ENCODE results near the gene SCARB1.

SCARB1 gene

DNA sequence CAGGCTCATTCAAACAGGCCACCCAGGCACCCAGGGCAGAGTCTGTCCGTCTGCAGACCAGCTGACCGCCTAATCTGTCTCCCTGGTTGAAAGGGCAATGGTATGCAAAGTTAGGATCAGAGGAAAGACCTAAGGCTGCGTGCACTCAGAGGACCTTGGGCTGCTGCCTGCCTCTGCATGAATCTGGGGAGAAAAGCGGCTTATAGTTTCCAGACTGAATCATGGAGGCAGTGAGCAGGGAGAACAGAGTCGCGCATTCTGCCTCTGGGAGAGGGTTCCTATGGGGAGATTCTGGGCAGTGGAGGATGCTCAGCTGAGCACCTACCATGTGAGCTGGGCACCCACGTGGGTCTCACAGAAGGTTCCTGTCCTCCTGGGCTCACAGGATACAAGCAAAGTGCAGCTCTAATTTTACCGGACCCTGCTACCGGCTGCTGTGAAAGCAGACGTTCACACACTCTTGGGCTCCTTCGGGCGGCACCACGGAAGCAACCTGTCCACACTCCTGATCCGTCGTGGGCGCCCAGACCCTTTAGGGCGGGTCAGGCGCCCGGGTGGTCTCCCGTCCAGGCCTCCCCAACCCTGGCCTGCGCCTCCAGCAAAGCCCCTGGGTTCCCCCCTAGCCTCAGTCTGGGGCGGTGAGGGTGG is 772 bp downstream of the SCARB1 start:
- DNase-seq (ENCODE audit: low read depth in 1 of 2, low spot score in 1 of 2), result no peak

- DNase-seq (ENCODE audit: low read depth in 1 of 2, low spot score in 1 of 2), result no peak
Observed at GRCh38 chr12:124861898-124862676, 1.6 kb downstream of the SCARB1 start.

- DNase-seq (ENCODE audit: low read depth in 1 of 2, low spot score in 1 of 2), result no peak
Observed at GRCh38 chr12:124861492-124861891, 2.2 kb downstream of the SCARB1 start.

DNA sequence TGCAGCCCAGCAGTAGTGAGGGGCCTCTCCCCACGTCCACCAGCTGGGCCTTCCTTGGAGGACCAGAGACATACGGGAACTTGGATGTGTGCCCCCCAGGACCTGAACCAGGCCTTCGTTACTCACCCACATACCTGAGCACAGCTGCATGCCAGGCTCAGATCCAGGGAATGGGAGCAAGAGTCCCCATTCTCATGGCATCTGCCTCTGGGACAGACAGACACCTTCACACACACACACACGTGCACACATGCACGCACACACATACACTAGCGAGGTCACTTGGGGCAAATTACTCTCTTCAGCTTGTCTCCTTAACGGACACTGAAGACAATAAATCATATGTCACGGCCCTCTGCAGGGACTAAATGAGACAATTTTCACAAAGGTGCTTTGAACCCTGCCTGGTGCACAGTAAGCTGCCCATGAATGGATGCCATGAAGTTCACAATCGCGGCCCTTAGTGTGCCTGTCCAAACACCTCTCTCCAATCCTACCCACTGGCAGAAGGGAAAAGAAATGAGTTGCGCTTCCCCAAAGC is 5.7 kb downstream of the SCARB1 start:
- no peak for DNase-seq (ENCODE audit: low read depth in 1 of 2, low spot score in 1 of 2)

- no peak for DNase-seq (ENCODE audit: low read depth in 1 of 2, low spot score in 1 of 2)
Observed at GRCh38 chr12:124856842-124857178, 6.9 kb downstream of the SCARB1 start.

- DNase-seq (ENCODE audit: low read depth in 1 of 2, low spot score in 1 of 2), result no peak
Observed at GRCh38 chr12:124856132-124856841, 7.4 kb downstream of the SCARB1 start.

- DNase-seq (ENCODE audit: low read depth in 1 of 2, low spot score in 1 of 2), result no peak
Observed at GRCh38 chr12:124855275-124855957, 8.2 kb downstream of the SCARB1 start.

GRCh38 chr12:124854637-124855184 is 9.0 kb downstream of the SCARB1 start:
- no peak for DNase-seq (ENCODE audit: low read depth in 1 of 2, low spot score in 1 of 2)

DNA sequence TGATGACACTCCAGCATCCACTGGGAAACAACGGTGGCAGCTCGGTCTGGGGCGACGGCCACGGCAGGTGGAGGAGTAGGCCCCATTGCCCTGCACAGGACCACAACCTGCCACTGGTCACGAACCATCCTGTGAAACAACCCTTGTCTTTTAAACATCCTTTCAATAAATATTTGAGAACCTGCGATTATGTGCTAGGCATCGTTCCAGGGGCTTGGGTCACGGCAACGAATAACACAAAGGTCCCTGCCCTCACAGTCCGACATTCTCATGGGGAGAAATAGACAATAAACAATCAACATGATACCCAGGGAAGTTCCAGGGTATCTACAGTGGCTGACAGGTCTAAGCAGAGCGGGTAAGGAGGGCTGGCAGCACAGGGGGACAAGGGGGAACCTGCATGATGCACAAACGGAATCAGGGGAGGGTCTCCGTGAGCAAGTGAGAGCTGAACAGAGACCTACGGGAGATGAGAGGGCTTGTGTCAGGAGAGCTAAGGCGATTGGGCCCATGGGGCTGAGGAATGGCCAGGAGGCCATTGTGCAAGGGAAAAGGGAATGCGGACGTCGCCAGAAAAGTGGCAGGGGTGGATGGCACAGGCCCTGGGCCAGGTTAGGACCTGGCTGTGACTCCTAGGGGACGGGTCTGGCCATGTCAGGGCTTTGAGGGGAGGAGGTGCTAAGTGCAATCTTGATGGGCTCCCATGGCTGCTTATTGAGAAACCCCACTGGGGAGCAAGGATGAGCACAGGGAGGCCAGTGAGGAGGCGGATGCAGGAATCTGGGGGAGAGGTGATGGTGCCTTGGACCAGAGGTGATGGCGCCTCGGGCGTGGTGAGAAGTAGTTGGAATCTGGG is 9.7 kb downstream of the SCARB1 start:
- no peak for DNase-seq (ENCODE audit: low read depth in 1 of 2, low spot score in 1 of 2)

GRCh38 chr12:124852911-124853427 is 10.7 kb downstream of the SCARB1 start:
- no peak for DNase-seq (ENCODE audit: low read depth in 1 of 2, low spot score in 1 of 2)

DNA sequence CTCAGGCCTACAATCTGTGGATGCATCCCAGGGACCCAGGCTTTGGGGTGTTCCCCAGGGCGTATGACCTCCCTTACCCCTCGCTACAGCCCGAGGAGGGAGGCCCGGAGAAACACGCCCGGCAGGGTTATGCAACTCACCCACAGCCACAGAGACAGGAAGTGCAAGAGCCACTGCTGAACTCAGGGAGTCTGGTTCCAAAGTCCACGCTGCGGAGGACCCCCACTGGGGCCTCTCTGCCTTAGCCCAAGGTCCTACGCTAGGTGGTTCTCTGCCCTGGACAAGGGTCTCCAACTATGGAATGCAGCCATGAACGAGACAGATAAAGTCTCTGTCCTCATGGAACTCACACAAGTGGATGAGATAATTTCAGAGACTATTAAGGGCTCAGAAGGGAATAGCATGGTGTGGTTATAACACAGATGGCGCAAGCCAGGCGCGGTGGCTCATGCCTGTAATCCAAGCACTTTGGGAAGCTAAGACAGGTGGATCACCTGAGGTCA is 11.3 kb downstream of the SCARB1 start:
- DNase-seq (ENCODE audit: low read depth in 1 of 2, low spot score in 1 of 2), result no peak

DNA sequence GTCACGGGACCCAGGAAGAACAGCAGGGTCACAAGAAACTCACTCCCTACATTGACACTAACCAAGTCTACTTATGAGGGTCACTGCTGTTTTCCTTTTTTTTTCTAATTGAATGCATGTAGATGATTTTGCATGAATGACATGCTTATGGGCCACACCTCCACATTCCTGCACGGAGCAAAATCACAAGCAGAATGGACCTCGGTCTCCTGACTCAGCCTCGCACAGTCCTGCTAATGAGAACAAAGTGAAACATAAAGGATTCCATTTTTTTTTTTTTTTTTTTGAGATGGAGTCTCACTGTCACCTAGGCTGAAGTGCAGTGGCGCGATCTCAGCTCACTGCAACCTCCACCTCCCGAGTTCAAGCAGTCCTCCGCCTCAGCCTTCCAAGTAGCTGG is 12.3 kb downstream of the SCARB1 start:
- DNase-seq (ENCODE audit: low read depth in 1 of 2, low spot score in 1 of 2), result no peak

DNA sequence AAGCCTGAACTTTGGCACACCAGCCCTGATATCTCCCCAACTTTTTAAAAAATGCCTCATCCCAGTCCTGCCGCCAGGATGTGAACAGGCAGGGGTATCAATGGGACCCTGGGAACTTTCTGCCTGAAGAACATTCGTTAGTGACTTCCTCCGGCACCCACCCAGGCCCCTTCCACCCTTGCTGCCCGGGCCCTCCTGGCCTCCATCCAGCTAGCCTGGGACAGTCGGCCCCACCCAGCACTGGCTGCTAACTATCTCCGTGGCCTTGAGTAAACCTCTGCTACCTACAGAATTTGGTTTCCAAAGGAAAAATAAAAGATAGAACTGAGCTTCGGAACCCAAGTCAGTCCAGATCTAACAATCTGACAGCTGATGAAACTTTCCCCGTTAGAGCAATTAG is 14.3 kb downstream of the SCARB1 start:
- no peak for DNase-seq (ENCODE audit: low read depth in 1 of 2, low spot score in 1 of 2)

- no peak for DNase-seq (ENCODE audit: low read depth in 1 of 2, low spot score in 1 of 2)
Observed at GRCh38 chr12:124848621-124849380, 14.9 kb downstream of the SCARB1 start.

- no peak for DNase-seq (ENCODE audit: low read depth in 1 of 2, low spot score in 1 of 2)
Observed at GRCh38 chr12:124847113-124848074, 16.3 kb downstream of the SCARB1 start.

- no peak for DNase-seq (ENCODE audit: low read depth in 1 of 2, low spot score in 1 of 2)
Observed at GRCh38 chr12:124844411-124845397, 19.0 kb downstream of the SCARB1 start.

Data from stimulated activated CD4-positive, alpha-beta T cell treated with anti-CD3 and anti-CD28 coated beads, Interleukin-15, amount 100 ng/mL, for 1 hour (primary cell).